CMK (cell line): ENCODE data around the gene RFX1.
"Not testable (repeated sequence)": the region's sequence is repeated elsewhere in the genome, so short reads cannot be mapped to it uniquely, and the experiment has no call there.

Experiments used
- DNase-seq: peaks from one replicate; pipeline ENCODE4 v3.0.0-alpha.2; 2010; ENCODE audit warnings: low read depth

RFX1 gene

DNA sequence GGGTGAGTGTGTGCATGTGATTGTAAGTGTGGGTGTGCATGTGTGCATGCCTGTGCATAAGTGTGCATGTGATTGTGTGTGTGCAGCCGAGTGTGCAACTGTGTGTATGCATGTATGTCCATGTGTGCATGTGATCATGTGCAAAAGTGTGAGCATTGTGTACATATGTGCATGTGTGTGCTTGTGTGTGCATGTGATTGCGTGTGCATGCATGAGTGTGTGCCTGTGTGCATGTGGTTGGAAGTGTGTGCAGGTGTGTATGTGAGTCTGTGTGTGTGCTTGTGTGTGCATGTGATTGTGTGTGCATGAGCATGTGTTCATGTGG, 71.4 kb downstream of the RFX1 start:
- no peak for DNase-seq

DNA sequence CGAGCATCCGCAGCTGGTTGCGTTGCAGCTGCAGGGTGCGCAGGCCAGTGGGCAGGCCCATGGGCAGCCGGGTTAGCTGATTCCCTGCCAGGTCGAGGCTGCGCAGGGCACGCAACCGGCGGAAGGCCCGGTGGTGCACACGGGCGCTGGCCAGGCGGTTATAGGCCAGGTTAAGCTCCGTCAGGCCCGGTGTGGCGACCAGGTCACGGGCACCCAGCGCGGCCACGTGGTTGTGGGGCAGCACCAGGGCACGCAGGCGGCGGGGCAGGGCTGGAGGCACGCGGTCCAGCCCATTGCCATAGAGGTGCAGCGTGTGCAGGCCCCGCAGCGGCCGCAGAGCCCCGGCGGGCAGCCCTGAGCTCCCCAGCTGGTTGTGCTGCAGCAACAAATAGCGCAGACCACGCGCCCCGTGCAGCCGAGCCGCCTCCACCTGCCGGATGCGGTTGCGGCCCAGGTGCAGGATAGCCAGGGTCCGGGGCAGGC, 73.2 kb downstream of the RFX1 start:
- no peak for DNase-seq

DNA sequence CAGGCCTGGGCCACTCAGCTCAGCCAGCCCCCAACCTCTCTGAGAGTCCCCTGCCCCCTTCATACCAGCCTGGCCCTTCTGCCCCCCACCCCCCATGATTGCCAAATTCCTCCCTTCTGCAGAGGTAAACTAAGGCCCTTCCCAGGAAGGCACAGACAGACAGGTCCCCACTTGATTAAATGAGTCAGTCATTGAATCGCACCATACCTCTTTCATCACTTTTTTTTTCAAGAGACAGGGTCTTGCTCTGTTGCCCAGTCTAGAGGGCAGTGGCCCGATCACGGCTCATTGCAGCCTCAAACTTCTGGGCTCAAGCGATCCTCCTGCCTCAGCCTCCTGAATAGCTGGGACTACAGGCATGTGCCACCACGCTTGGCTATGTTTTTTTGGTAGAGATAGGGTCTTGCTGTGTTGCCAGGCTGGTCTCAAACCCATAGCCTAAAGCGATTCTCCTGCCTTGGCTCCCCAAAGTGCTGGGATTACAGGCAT, 73.9 kb downstream of the RFX1 start:
- DNase-seq: no peak

DNA sequence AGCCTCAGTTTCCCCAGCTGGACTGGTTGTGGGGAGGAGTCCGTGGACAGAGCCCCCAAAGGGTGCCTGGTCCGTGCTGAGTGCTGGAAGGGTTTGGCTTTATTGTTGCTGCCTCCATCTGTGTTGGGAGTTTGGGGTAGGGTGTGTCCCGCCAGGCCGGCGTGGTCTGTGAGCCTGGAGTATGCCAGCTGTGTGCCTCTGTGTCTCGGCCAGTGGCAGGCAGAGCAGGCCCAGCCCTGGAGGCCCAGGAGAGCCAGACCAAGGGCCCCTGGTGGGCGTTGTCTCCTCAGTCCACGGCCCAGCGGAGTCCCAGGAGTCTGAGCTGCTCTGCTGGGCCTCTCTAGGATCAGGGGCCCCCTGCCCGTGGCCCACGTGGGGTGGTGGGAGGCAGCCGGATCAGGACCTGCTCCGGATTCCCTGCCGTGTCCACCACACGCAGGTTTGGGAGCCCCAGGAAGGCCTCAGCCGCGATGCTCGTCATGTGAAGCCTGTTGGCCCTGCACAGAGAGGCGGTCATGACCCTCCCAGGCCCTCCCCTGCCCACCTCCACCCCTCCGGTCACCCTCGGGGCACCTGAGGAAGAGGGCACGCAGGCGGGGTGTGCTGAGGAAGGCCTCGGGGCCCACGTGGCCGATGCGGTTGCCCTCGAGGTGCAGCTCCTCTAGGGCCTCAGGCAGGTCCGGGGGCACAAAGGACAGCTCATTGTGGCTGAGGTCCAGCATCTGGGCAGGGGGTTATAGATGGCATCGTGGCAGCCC, 74.5 kb downstream of the RFX1 start:
- no peak for DNase-seq

DNA sequence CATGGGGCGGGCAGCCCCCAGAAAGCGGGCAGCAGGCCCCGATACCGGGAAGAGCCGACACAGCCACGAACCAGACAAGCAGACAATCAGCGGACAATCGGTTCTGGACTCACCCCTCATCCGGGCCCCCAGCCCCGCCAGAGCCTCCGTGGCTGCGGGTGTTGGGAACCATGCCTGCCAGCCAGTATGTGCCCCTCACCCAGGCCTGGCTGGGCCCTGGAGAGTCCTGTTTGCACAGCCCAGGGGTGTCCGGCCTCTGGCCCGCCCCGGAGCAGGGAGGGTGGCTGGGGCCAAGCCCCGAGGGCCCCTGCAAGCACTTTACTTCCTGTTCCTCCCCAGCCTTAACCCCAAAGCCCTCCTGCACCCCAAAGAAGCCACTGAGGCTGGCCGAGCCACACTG, 75.7 kb downstream of the RFX1 start:
- DNase-seq: no peak

DNA sequence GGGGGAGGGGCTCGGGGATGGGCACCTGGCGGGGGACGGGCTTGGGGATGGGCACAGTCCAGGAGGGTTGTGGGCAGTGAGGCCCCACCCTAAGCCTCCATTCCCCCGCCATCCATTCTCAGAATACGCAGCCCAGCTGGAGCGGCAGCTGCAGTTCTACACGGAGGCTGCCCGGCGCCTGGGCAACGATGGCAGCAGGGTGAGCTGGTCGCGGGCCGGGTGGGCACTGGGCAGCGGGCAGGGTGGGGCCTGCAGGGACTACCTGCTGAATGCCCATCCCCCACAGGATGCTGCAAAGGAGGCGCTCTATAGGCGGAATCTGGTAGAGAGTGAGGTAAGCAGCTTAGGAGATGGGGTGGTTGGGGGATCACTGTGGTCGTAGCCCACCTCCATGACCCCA, 76.2 kb downstream of the RFX1 start:
- no peak for DNase-seq

DNA sequence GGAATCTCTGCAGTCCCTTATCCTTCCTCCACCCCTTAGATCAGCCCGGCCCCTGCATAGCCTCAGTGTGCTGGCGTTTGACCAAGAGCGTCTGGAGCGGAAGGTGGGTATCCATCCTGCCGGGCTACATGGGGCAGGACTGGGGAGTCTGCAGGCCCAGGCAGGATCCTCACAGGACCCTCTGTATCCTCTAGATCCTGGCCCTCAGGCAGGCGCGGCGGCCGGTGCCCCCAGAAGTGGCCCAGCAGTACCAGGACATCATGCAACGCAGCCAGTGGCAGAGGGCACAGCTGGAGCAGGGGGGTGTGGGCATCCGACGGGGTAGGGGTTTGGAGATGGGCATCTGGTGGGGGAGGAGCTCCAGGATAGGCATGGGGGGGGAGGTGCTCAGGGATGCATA, 76.8 kb downstream of the RFX1 start:
- no peak for DNase-seq

DNA sequence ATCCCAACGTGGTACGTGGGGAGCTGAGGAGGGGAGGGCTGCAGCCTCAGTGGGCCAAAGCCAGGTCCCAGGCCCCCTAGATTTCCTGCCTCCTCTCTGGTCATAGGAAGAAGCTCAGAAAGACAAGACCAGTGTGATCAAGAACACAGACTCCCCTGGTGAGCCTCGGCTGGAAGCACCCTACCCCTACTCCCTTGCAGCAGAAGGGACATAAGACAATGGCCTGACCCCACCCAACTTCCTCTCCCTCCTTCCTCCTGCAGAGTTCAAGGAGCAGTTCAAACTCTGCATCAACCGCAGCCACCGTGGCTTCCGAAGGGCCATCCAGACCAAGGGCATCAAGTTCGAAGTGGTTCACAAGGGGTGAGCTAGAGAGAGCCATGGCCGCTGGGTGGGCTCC, 79.4 kb downstream of the RFX1 start:
- DNase-seq: no peak

DNA sequence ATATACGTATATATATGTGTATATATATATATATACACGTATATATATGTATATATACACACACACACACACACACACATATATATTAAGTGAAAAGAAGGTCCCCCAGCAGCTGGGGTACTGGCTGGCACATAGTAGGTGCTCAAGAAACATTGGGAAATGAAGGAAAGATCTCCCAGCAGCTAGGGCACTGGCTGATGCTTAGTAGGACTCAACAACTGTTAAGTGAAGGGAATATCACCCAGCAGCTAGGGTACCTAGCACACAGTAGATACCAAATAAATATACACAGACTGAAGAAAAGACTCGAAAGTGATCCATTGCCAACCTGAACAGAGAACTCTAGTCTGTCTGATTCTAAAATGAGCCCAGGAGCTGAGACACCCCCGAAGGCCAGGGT, 80.1 kb downstream of the RFX1 start:
- DNase-seq: no peak

DNA sequence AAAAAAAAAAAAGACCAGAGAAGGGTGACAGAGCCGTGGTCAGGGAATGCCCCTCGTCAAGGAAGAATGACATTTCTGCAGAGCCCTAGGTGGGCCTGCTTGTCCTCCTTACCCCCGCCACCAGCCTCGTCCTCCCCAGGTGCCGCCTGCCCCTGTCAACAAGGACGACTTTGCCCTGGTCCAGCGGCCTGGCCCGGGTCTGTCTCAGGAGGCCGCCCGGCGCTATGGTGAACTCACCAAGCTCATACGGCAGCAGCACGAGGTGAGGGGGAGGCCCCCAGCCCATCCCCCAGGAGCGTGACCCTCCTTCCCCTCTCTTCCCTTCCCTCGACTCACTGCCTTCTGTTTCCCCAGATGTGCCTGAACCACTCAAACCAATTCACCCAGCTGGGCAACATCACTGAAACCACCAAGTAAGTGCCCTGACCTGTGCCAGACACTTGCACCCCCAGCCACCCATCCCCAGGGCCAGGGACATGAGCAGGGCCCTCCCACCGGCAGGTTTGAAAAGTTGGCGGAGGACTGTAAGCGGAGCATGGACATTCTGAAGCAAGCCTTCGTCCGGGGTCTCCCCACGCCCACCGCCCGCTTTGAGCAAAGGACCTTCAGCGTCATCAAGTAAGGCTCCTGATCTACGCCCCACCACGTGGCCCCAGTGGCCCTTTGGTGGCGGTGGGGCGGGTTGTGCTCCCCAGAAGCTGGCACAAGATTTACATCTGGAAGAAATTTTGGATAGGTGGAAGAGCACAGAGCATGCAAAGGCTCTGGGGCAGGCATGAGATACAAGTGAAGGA, 82.7 kb downstream of the RFX1 start:
- no peak for DNase-seq

DNA sequence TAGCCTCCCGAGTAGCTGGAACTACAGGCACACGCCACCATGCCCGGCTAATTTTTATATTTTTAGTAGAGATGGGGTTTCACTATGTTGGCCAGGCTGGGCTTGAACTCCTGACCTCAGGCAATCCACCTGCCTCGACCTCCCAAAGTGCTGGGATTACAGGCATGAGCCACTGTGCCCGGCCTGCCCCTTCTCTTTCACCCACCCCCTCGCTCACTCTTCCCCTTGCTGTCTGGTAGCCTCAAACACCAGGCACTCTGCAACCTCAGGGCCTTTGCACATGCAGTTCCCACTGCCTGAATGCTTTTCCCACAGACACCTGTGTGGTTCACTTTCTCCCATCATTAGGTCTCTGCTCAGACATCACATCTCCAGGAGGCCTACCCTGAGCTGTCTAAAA, 84.0 kb downstream of the RFX1 start:
- DNase-seq: not testable (repeated sequence)

DNA sequence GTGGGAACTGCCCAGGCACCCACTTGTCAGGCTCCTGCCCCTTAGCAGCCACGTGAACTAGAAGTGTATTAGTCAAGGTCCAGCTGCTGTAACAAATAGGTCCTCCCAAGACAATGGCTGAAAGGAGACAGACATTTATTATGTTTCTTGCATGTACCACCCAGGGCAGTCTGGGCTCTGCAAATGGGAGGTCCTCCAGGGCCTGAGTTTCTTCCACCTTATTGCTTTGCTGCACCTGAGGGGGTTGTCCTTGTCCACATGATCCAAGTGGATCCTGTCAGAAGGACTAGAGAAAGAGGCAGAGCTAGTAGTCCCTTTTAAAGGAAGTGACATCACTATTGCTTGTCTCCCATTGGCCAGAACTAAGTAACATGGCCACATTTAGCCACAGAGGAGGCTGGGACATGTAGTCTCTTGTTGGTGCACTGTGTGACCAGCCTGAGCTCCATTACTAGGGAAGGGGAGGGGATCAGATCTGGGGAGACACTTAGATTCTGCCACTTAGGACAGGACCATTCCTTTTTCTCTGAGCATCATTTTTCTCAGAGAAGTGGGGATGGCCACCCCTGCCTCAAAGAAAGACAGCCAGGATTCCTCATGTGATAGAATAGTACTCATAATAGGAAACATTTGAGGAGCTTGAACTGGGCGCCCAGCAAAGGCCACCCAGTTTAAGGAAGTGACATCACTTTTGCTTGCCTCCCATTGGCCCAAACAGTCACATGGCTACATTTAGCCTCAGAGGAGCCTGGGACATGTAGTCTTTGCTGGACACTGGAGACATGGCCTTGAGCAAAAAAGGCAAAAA, 85.0 kb downstream of the RFX1 start:
- DNase-seq: peak; percentile 65

DNA sequence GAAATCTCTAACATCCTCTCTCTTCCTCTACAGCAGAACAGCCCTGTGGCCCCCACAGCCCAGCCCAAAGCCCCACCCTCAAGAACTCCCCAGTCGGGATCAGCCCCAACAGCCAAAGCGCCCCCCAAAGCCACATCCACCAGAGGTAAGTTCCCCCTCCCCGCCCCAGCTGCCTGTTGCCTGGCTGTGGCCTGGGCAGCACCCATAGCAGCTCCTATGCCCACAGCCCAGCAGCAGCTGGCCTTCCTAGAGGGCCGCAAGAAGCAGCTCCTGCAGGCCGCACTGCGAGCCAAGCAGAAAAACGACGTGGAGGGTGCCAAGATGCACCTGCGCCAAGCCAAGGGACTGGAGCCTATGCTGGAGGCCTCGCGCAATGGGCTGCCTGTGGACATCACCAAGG, 85.6 kb downstream of the RFX1 start:
- no peak for DNase-seq

DNA sequence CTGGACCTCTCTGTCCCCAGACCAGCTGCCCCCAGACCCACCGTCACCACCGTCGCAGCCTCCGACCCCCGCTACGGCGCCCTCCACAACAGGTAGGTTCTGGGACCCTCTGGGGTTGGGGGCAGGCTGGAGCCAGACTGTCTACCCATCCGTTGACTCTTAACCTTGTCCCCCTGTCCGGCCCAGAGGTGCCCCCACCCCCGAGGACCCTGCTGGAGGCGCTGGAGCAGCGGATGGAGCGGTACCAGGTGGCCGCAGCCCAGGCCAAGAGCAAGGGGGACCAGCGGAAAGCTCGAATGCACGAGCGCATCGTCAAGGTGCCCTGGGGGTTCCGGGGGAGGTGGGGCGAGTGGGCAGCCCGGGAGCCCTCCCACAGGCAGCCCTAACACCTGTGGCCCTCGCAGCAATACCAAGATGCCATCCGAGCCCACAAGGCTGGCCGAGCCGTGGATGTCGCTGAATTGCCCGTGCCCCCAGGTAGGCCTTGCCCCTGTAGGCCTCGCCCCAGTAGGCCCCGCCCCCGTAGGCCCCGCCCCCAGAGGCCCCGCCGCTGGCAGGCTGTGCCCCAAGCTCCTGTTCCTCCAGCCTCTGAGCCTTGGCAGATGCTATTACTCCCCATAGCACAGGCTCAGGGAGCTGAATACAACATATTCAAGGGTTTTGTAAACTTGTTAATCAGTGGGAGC, 87.3 kb downstream of the RFX1 start:
- no peak for DNase-seq

DNA sequence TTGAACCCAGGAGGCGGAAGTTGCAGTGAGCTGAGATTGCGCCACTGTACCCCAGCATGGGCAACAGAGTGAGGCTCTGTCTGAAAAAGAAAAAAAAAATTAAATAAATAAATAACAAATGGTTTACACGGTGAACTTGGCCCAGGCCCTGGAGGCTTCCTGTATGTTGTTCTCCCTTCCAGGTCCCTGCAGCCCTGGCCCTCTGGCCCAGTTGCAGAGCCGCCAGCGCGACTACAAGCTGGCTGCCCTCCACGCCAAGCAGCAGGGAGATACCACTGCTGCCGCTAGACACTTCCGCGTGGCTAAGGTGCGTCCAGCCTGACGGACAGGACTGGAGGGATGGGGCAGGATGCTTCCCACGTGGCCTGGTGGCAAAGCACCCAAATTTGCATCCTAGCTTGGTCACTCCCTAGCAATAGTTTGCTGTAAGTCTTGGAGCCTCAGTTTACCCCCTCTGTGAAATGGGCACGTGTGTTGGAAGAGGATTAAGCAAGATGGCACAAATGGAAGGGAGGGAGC, 88.2 kb downstream of the RFX1 start:
- no peak for DNase-seq

DNA sequence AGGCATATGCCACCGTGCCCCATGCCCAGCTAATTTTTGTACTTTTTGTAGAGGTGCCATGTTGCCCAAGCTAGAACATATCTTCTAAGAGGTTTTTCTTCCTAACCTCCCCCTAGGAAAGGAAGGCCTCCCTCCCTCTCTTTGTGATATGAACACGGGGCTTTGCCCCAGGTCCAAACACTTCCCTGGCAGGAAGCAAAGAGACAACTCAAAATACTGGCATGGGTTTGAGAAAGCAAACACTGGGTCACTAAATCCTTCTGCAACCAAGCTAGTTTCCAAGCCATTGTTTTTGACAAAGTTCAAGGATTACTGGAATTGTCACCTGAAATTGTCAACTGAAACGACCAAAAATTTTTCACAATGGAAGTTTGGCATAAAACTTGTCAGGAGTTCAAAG, 91.3 kb downstream of the RFX1 start:
- no peak for DNase-seq

DNA sequence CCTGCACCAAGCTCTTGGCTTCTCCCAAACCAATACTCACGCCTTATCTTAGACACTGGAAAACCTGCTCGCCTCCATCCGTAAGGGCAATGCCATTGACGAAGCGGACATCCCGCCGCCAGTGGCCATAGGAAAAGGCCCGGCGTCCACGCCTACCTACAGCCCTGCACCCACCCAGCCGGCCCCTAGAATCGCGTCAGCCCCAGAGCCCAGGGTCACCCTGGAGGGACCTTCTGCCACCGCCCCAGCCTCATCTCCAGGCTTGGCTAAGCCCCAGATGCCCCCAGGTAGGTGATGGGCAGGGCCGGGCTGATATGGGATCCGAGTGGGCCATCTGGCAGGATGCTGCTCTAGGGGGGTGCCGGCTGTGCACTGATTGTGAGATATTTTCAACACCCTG, 92.8 kb downstream of the RFX1 start:
- DNase-seq: no peak
